Measurements from ENCODE around the gene TECTB. TPM values are rescaled to one million over a fixed set of nuclear protein-coding genes. Genes with fewer than 3 reads are reported as not detected.

The TECTB gene
- total RNA-seq, 1 donor from 2014 or later: not detected

DNA sequence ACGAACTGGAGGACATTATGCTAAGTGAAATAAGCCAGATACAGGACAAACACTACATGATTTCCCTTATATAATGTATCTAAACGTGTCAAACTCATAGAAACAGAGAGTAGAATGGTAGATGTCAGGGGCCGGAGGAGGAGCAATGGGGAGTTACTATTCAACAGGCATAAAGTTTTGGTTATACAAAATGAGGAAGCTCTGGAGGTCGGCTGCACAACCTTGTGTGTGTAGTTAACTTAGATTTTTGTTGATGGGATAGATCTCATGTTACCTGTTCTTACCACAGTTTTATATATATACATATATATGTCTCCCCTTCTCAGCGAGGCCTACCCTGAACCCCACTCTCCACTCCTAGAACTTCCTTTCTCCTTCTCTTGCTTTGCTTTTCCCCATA lies 22.4 kb upstream of the TECTB start:
- Mint-ChIP-seq H3K27ac (no peak overlapping the region), H3K9me3 (no peaks in the 10 kb centered on the region), H3K27me3 (ENCODE audit: low read depth) (no peaks in the 10 kb centered on the region), H3K4me3 (no peak overlapping the region), H3K4me1 (no peaks in the 10 kb centered on the region), H3K36me3 (no peaks in the 10 kb centered on the region)
- TF ChIP-seq, protein P1, sequence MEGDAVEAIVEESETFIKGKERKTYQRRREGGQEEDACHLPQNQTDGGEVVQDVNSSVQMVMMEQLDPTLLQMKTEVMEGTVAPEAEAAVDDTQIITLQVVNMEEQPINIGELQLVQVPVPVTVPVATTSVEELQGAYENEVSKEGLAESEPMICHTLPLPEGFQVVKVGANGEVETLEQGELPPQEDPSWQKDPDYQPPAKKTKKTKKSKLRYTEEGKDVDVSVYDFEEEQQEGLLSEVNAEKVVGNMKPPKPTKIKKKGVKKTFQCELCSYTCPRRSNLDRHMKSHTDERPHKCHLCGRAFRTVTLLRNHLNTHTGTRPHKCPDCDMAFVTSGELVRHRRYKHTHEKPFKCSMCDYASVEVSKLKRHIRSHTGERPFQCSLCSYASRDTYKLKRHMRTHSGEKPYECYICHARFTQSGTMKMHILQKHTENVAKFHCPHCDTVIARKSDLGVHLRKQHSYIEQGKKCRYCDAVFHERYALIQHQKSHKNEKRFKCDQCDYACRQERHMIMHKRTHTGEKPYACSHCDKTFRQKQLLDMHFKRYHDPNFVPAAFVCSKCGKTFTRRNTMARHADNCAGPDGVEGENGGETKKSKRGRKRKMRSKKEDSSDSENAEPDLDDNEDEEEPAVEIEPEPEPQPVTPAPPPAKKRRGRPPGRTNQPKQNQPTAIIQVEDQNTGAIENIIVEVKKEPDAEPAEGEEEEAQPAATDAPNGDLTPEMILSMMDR (IDR thresholded peaks at IDR 0.05; ENCODE audit: unreplicated experiment): no peak
- no peak for DNase-seq (ENCODE audit: low spot score in 2 of 2, unreplicated experiment in 2 of 2)

DNA sequence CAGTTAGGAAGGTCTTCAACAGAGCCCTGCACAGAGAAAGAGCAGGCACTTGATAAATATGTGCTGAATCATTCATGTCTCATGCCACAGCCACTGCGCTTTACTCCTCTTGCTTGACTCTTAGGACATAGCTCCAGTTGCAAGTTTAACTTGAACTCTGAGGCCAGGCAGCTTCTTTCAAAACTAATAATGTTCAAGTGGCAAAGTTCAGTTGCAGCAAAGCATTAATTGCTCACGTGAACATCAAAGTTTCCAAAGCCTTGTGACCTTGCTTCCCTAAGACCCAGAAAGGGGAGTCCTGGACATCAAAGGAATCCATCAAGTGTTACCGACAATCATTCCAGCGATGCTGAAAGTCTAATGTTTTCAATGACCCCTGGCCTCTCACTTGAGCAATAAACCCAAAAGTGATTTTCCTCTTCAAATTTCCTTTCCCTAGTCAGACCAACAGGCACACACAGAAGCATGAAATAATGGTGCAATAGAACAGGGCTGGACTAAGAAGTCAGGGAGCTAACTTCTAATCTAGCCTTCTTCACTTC lies 21.8 kb upstream of the TECTB start:
- no peak for DNase-seq (ENCODE audit: low spot score in 2 of 2, unreplicated experiment in 2 of 2)
- no peak overlapping the region for H3K27ac Mint-ChIP-seq
- TF ChIP-seq, protein P1 (IDR thresholded peaks at IDR 0.05; ENCODE audit: unreplicated experiment): no peak
- no peaks in the 10 kb centered on the region for H3K27me3 Mint-ChIP-seq (ENCODE audit: low read depth)
- no peaks in the 10 kb centered on the region for H3K36me3 Mint-ChIP-seq
- H3K9me3 Mint-ChIP-seq: no peaks in the 10 kb centered on the region
- no peaks in the 10 kb centered on the region for H3K4me1 Mint-ChIP-seq
- H3K4me3 Mint-ChIP-seq: no peak overlapping the region

DNA sequence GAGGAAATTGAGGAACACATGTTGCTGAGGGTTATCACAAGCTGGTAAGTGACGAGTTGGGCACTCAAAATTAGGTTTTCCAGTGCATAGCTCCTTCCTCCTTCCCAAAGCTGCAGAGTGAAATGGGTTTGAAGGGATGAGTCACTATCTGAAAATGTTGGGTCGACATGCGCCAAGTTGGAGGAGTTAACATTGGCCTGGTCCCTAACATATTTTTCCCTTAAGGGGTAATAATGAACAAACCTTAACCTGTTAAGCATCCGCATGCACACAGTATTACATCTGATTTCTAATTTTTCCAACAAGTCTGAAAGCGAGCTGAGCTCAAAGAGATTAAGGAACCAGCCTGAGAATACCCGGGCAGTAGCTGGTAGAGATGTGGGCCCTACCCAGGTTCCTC lies 20.7 kb upstream of the TECTB start:
- no peak overlapping the region for H3K27ac Mint-ChIP-seq
- H3K27me3 Mint-ChIP-seq (ENCODE audit: low read depth): no peaks in the 10 kb centered on the region
- DNase-seq (ENCODE audit: low spot score in 2 of 2, unreplicated experiment in 2 of 2): no peak
- no peaks in the 10 kb centered on the region for H3K36me3 Mint-ChIP-seq
- TF ChIP-seq, protein P1 (IDR thresholded peaks at IDR 0.05; ENCODE audit: unreplicated experiment): no peak
- no peak overlapping the region for H3K4me3 Mint-ChIP-seq
- peaks cover 6% of the 10 kb centered on the region for H3K9me3 Mint-ChIP-seq
- no peaks in the 10 kb centered on the region for H3K4me1 Mint-ChIP-seq

DNA sequence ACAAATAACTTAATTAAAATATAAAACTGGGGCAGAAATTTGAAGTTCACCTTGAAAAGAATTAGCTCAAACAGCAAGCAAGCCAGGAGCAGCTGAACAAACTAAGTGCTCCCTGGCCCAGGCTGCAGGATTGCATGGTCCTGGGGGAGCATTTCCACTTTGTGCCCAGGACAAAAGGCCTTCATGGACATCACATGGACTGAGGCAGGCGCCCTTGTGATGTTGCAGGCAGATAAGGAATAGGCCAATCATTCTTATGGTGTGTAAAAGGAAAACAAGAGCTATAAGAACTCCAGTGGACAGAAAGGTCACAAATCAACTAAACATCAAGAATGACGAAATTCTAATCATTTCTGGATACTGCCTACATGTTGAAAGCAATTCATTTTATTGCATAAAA lies 17.5 kb upstream of the TECTB start:
- no peak for DNase-seq (ENCODE audit: low spot score in 2 of 2, unreplicated experiment in 2 of 2)
- TF ChIP-seq, protein P1 (IDR thresholded peaks at IDR 0.05; ENCODE audit: unreplicated experiment): no peak
- H3K36me3 Mint-ChIP-seq: no peaks in the 10 kb centered on the region
- peaks cover 6% of the 10 kb centered on the region for H3K9me3 Mint-ChIP-seq
- H3K4me1 Mint-ChIP-seq: no peaks in the 10 kb centered on the region
- no peaks in the 10 kb centered on the region for H3K27me3 Mint-ChIP-seq (ENCODE audit: low read depth)
- no peak overlapping the region for H3K27ac Mint-ChIP-seq
- no peak overlapping the region for H3K4me3 Mint-ChIP-seq

DNA sequence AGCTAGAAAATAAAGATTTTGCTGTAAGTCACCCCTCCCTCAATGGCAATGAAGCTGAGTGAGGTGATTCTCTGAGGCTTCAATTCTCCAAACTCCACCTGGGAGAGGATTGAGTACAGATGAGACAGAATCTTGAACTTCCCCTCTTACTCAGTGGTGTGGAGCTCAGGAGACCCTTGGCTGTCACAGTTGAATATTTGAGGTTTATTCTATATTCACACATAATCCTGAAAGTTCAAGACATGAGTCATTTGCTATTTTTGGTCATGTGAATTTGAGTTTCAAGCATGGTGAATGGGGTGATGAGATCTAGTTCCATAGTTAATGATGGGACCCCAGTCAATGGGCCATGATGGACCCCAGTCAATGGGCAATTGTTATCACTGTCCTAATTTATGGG lies 13.9 kb upstream of the TECTB start:
- Mint-ChIP-seq H3K9me3 (peaks cover 6% of the 10 kb centered on the region), H3K4me3 (no peak overlapping the region), H3K27me3 (ENCODE audit: low read depth) (no peaks in the 10 kb centered on the region), H3K36me3 (no peaks in the 10 kb centered on the region), H3K4me1 (no peaks in the 10 kb centered on the region), H3K27ac (no peak overlapping the region)
- DNase-seq (ENCODE audit: low spot score in 2 of 2, unreplicated experiment in 2 of 2): no peak
- TF ChIP-seq, protein P1 (IDR thresholded peaks at IDR 0.05; ENCODE audit: unreplicated experiment): no peak

DNA sequence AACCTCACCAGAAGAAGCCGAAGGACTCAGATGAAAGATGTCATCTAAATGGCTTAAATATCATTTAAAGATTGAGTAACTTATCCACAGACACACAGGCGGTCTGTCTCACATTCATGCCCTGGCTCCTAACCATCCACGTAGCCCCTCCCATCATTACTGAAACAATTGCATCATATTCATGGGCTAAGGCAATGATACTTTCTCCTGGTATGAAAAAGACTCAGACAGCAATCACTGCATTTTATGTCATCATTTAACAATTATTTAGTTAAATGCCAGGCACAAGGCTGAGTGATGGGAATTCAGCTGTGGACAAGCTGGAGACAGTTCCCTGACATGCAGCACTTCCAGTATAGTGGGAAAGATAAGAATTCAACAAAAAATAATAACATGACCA lies 11.2 kb upstream of the TECTB start:
- no peak for DNase-seq (ENCODE audit: low spot score in 2 of 2, unreplicated experiment in 2 of 2)
- H3K9me3 Mint-ChIP-seq: peaks cover 3% of the 10 kb centered on the region
- no peak overlapping the region for H3K27ac Mint-ChIP-seq
- H3K4me3 Mint-ChIP-seq: no peak overlapping the region
- no peaks in the 10 kb centered on the region for H3K27me3 Mint-ChIP-seq (ENCODE audit: low read depth)
- H3K36me3 Mint-ChIP-seq: no peaks in the 10 kb centered on the region
- H3K4me1 Mint-ChIP-seq: no peaks in the 10 kb centered on the region
- TF ChIP-seq, protein P1 (IDR thresholded peaks at IDR 0.05; ENCODE audit: unreplicated experiment): no peak

All from mesothelial cell of epicardium (in vitro differentiated cells).